Panc1 (cell line): Measurements from ENCODE around the gene AP3B1. TPM values are rescaled to one million over a fixed set of nuclear protein-coding genes. Genes with fewer than 3 reads are reported as not detected.

Source experiments
- ATAC-seq: fragments of 200-7000 bp; cut with Tn5 transposase; 2 replicates; pipeline ENCODE4 v1.9.1; 2020; ENCODE audit warnings: mild to moderate bottlenecking, moderate library complexity
- BruUV-seq: library from RNA; stranded (reverse); fragments of 400-500 nt; replicated peaks from 2 replicates; lab custom pipeline; 2021; lab: Mats Ljungman, UMichigan
- CTCF ChIA-PET: fragments of 300-600 bp; sonication (Branson Sonifier 250); formaldehyde crosslinking; loops from one replicate; lab custom pipeline; 2022; ENCODE audit warnings: antibody characterized with exemption; lab: Charles Lee
- POLR2A ChIA-PET: fragments of 300-600 bp; sonication (Branson Sonifier 250); formaldehyde crosslinking; loops from one replicate; lab custom pipeline; 2022; ENCODE audit warnings: antibody characterized with exemption; lab: Charles Lee
- DNase-seq: peaks from one replicate; pipeline ENCODE4 v3.0.0-alpha.2; 2010; ENCODE audit warnings: low read depth, low spot score
- H3K27ac ChIP-seq: 2 replicates; pipeline ENCODE4 v1.5.1; 2011; ENCODE audit warnings: mild to moderate bottlenecking, low read length, inconsistent platforms
- H3K27me3 ChIP-seq: fragments of 200-500 bp; sonication (Bioruptor generic); 2 replicates; pipeline ENCODE4 v1.6.0; 2014; ENCODE audit warnings: low read length, inconsistent platforms; ENCODE audit not compliant: control insufficient read depth, insufficient read depth
- H3K36me3 ChIP-seq: fragments of 200-500 bp; sonication (Bioruptor generic); 2 replicates; pipeline ENCODE4 v1.5.1; 2014; ENCODE audit warnings: inconsistent platforms, mild to moderate bottlenecking, low read length, moderate library complexity; ENCODE audit not compliant: control insufficient read depth, insufficient read depth
- H3K4me1 ChIP-seq: 2 replicates; pipeline ENCODE4 v1.5.1; 2011; ENCODE audit warnings: inconsistent platforms, mild to moderate bottlenecking, low read length, moderate library complexity; ENCODE audit not compliant: control insufficient read depth, insufficient read depth
- H3K4me3 ChIP-seq, 2 experiments: 2 replicates each; pipeline ENCODE4 v1.5.1; 2011 to 2012; ENCODE audit warnings: low read depth in 2 of 2, low read length in 2 of 2, mild to moderate bottlenecking in 2 of 2, inconsistent platforms in 1 of 2, moderate library complexity in 1 of 2
- H3K9me3 ChIP-seq: fragments of 200-500 bp; sonication (Bioruptor generic); 2 replicates; pipeline ENCODE4 v1.5.1; 2014; ENCODE audit warnings: low read depth, mild to moderate bottlenecking, inconsistent platforms, low read length, moderate library complexity; ENCODE audit not compliant: control insufficient read depth, insufficient read depth
- POLR2AphosphoS5 ChIP-seq: IDR thresholded peaks from 2 replicates; pipeline ENCODE4 v1.6.1; 2012; ENCODE audit warnings: mild to moderate bottlenecking, low read depth, low read length, moderate library complexity
- SIN3A ChIP-seq: IDR thresholded peaks from 2 replicates; pipeline ENCODE4 v1.6.1; 2012; ENCODE audit warnings: low read depth, mild to moderate bottlenecking, low read length, moderate library complexity, borderline replicate concordance; ENCODE audit not compliant: insufficient read depth
- TCF7L2 ChIP-seq: IDR thresholded peaks from 2 replicates; pipeline ENCODE4 v1.6.1; 2011; ENCODE audit warnings: mild to moderate bottlenecking, low read depth, low read length, inconsistent platforms
- in situ Hi-C: cut with HindIII; loops from 2 replicates; pipeline ENCODE4 v1.10.0; 2016; ENCODE audit warnings: low sequenced_read_pairs, low pct_unique_long_range_greater_than_20kb
- intact Hi-C: fragments of 100-400 bp; cut with micrococcal nuclease; formaldehyde crosslinking; loops from one replicate; pipeline ENCODE4 v1.10.0; 2022; ENCODE audit not compliant: unreplicated experiment
- total RNA-seq: library from RNA; stranded (reverse); gene quantifications from one replicate; pipeline ENCODE4 v1.2.1, GENCODE V29; 2021; ENCODE audit not compliant: unreplicated experiment
- TF ChIP-seq, protein P1 (sequence below), 2 experiments: IDR thresholded peaks; 2 replicates each; pipeline ENCODE4 v1.6.1; 2011 to 2012; ENCODE audit warnings: low read depth in 2 of 2, control low read depth in 1 of 2, low read length in 1 of 2, mild to moderate bottlenecking in 1 of 2, moderate library complexity in 1 of 2; ENCODE audit not compliant: insufficient read depth in 1 of 2
- TF ChIP-seq, protein P2 (sequence below): fragments of 450-650 bp; IDR thresholded peaks from 2 replicates; pipeline ENCODE4 v1.5.1; 2017; ENCODE audit warnings: mild to moderate bottlenecking

Gene AP3B1
- total RNA-seq, 1 experiment from 2014 or later, result 55.4 TPM

DNA sequence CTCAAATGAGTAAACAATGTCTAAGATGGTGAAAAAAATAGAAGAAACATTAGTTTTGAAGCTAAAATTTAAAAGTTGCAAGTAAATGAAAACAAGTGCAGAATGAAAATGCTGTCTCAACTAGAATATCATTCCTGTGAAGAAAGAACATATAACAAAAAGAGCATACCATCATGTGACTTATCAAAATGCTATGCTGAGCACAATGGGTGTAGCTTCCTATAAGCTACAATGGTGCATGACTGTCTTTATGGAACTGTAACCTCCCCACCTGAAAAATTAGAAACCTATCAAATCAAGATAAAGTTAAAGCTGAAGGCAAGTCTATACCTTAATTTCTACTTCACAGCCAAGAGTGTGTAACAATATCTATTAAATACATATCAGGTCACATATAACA is 192.0 kb downstream of the AP3B1 start:
- CTCF ChIA-PET, result no interaction called here
- no peak for DNase-seq
- no TSS peak for BruUV-seq

DNA sequence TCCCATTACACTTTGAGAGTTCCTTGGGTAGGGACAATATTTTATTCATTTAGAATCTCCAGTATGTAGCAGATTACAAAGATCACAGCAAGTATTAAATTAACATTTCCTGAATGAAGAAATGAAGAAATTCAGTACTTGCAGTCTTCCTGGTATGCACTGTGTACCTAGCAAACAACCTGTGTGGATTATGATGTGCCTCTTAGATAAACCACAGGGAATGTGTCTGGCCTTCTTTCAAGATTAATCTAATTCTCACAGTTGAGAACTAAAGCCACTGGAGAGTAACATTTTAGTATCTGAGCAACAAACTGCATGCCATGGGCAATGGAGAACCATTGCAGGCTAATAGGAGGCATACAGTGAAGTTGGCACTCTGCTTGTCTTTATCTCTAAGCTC is 199.4 kb downstream of the AP3B1 start:
- Histone ChIP-seq H3K36me3 (no peaks in the 10 kb centered on the region; the same call in 1 of the 2 replicates), H3K4me3 (no peak overlapping the region), H3K27ac (no peak overlapping the region), H3K9me3 (no peaks in the 10 kb centered on the region), H3K27me3 (no peaks in the 10 kb centered on the region), H3K4me1 (no peaks in the 10 kb centered on the region)
- DNase-seq, result no peak
- ChIA-PET CTCF (no interaction called here), POLR2A (no interaction called here)
- TF ChIP-seq SIN3A (no peak), TCF7L2 (no peak), POLR2AphosphoS5 (no peak)
- TF ChIP-seq, protein P1, sequence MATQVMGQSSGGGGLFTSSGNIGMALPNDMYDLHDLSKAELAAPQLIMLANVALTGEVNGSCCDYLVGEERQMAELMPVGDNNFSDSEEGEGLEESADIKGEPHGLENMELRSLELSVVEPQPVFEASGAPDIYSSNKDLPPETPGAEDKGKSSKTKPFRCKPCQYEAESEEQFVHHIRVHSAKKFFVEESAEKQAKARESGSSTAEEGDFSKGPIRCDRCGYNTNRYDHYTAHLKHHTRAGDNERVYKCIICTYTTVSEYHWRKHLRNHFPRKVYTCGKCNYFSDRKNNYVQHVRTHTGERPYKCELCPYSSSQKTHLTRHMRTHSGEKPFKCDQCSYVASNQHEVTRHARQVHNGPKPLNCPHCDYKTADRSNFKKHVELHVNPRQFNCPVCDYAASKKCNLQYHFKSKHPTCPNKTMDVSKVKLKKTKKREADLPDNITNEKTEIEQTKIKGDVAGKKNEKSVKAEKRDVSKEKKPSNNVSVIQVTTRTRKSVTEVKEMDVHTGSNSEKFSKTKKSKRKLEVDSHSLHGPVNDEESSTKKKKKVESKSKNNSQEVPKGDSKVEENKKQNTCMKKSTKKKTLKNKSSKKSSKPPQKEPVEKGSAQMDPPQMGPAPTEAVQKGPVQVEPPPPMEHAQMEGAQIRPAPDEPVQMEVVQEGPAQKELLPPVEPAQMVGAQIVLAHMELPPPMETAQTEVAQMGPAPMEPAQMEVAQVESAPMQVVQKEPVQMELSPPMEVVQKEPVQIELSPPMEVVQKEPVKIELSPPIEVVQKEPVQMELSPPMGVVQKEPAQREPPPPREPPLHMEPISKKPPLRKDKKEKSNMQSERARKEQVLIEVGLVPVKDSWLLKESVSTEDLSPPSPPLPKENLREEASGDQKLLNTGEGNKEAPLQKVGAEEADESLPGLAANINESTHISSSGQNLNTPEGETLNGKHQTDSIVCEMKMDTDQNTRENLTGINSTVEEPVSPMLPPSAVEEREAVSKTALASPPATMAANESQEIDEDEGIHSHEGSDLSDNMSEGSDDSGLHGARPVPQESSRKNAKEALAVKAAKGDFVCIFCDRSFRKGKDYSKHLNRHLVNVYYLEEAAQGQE (IDR thresholded peaks at IDR 0.05; ENCODE audit: insufficient read depth in 1 of 2, low read depth in 2 of 2, low read length in 1 of 2), result no peak
- TF ChIP-seq, protein P2, sequence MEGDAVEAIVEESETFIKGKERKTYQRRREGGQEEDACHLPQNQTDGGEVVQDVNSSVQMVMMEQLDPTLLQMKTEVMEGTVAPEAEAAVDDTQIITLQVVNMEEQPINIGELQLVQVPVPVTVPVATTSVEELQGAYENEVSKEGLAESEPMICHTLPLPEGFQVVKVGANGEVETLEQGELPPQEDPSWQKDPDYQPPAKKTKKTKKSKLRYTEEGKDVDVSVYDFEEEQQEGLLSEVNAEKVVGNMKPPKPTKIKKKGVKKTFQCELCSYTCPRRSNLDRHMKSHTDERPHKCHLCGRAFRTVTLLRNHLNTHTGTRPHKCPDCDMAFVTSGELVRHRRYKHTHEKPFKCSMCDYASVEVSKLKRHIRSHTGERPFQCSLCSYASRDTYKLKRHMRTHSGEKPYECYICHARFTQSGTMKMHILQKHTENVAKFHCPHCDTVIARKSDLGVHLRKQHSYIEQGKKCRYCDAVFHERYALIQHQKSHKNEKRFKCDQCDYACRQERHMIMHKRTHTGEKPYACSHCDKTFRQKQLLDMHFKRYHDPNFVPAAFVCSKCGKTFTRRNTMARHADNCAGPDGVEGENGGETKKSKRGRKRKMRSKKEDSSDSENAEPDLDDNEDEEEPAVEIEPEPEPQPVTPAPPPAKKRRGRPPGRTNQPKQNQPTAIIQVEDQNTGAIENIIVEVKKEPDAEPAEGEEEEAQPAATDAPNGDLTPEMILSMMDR, result no peak
- in situ Hi-C loops, result no loop called here
- ATAC-seq, result no peak
- intact Hi-C loops, result no loop called here
- BruUV-seq, result no TSS peak

More for the DNA sequence above, 192.0 kb downstream of the AP3B1 start:
- peaks cover 10% of the 10 kb centered on the region; the same call in 1 of the 2 replicates for H3K36me3 ChIP-seq
- no peaks in the 10 kb centered on the region for H3K4me1 ChIP-seq
- POLR2A ChIA-PET, result no interaction called here
- no peak overlapping the region for H3K27ac ChIP-seq
- in situ Hi-C loops, result no loop called here
- intact Hi-C loops, result no loop called here
- no peak for ATAC-seq
- H3K4me3 ChIP-seq, result no peak overlapping the region
- H3K27me3 ChIP-seq, result no peaks in the 10 kb centered on the region
- TF ChIP-seq POLR2AphosphoS5 (no peak), SIN3A (no peak), TCF7L2 (no peak)
- TF ChIP-seq, protein P2, result no peak
- TF ChIP-seq, protein P1 (IDR thresholded peaks at IDR 0.05; ENCODE audit: insufficient read depth in 1 of 2, low read depth in 2 of 2, low read length in 1 of 2), result no peak
- no peaks in the 10 kb centered on the region for H3K9me3 ChIP-seq
